ENCODE results near the gene ADAMTSL5. TPM values are rescaled to one million over a fixed set of nuclear protein-coding genes. Genes with fewer than 3 reads are reported as not detected.

ADAMTSL5 gene
- total RNA-seq, 4 donors from 2014 or later: 13.5 to 20.8 (median 18.8) TPM

- H3K36me3 ChIP-seq: no peaks in the 10 kb centered on the region
- no peaks in the 10 kb centered on the region for H3K9me3 ChIP-seq
- H3K27ac ChIP-seq: no peak overlapping the region
- TF ChIP-seq CTCF (IDR thresholded peaks at IDR 0.05): no peak
- no peak for TF ChIP-seq POLR2A (IDR thresholded peaks at IDR 0.05)
- H3K27me3 ChIP-seq: peaks cover 0 to 7% (median 0%) of the 10 kb centered on the region in 4 donors
- H3K4me3 ChIP-seq: no peak overlapping the region
- H3K4me1 ChIP-seq: peaks cover 16 to 22% (median 16%) of the 10 kb centered on the region in 3 donors
- no peak for DNase-seq
- 86 to 87% methylated on average over 10 to 13 of the region's 56 CpGs for WGBS, 2 donors
- intact Hi-C loops (cut with DNase I): no loop called here
These were observed 25.9 kb downstream of the ADAMTSL5 start for GRCh38 chr19:1486720-1487575.

GRCh38 chr19:1483979-1484428 is 28.8 kb downstream of the ADAMTSL5 start:
- intact Hi-C loops (cut with DNase I): no loop called here
- Histone ChIP-seq H3K27ac (no peak overlapping the region), H3K9me3 (no peaks in the 10 kb centered on the region), H3K4me3 (no peak overlapping the region), H3K27me3 (no peaks in the 10 kb centered on the region), H3K36me3 (no peaks in the 10 kb centered on the region), H3K4me1 (peaks cover 0 to 10% (median 0%) of the 10 kb centered on the region in 3 donors)
- no peak for DNase-seq
- WGBS, 2 donors: 87 to 91% methylated on average over 3 to 7 of the region's 23 CpGs
- TF ChIP-seq CTCF (IDR thresholded peaks at IDR 0.05) (no peak), POLR2A (IDR thresholded peaks at IDR 0.05) (no peak)

GRCh38 chr19:1483131-1483978 is 29.5 kb downstream of the ADAMTSL5 start:
- Histone ChIP-seq H3K9me3 (no peaks in the 10 kb centered on the region), H3K4me1 (peaks cover under 1 to 15% (median 2%) of the 10 kb centered on the region in 3 donors), H3K4me3 (no peak overlapping the region), H3K27ac (no peak overlapping the region), H3K36me3 (no peaks in the 10 kb centered on the region), H3K27me3 (no peaks in the 10 kb centered on the region)
- WGBS, 2 donors: 90 to 91% methylated on average over 4 to 14 of the region's 77 CpGs
- no peak for DNase-seq
- TF ChIP-seq CTCF (IDR thresholded peaks at IDR 0.05): no peak
- intact Hi-C loops (cut with DNase I): no loop called here

- no peak for DNase-seq
- H3K27me3 ChIP-seq: no peaks in the 10 kb centered on the region
- no peaks in the 10 kb centered on the region for H3K9me3 ChIP-seq
- no peak overlapping the region for H3K27ac ChIP-seq
- intact Hi-C loops (cut with DNase I): no loop called here
- peaks cover 9 to 23% (median 10%) of the 10 kb centered on the region in 3 donors for H3K4me1 ChIP-seq
- no peak for TF ChIP-seq POLR2A (IDR thresholded peaks at IDR 0.05)
- no peak for TF ChIP-seq CTCF (IDR thresholded peaks at IDR 0.05)
- H3K4me3 ChIP-seq: no peak overlapping the region
- WGBS, 2 donors: 30 to 100% methylated on average over 2 to 6 of the region's 37 CpGs
- no peaks in the 10 kb centered on the region for H3K36me3 ChIP-seq
These were observed 30.3 kb downstream of the ADAMTSL5 start for GRCh38 chr19:1482361-1483130.

Data from esophagus squamous epithelium (tissue), 5 donors.